CD4-positive, CD25-positive, alpha-beta regulatory T cell (primary cell): ENCODE results near the gene CREBRF. TPM values are rescaled to one million over a fixed set of nuclear protein-coding genes. Genes with fewer than 3 reads are reported as not detected.
"Not testable (repeated sequence)": the region's sequence is repeated elsewhere in the genome, so short reads cannot be mapped to it uniquely, and the experiment has no call there.

ENCODE experiments used
- ATAC-seq, 2 donors: fragments of 150-1000 bp; cut with Tn5 transposase; one replicate each; pipeline ENCODE4 v1.10.0; 2021; ENCODE audit warnings: low read depth in 2 of 2, moderate number of reproducible peaks in 2 of 2, moderate library complexity in 1 of 2
- DNase-seq, 3 donors: peaks; one replicate each; pipeline versions ENCODE4 v3.0.0 to v3.0.0-alpha.2; 2012 to 2022; ENCODE audit warnings: mixed read lengths in 1 of 3
- H3K27ac ChIP-seq: one replicate; pipeline ENCODE4 v1.7.0; 2013; ENCODE audit warnings: mild to moderate bottlenecking, low read length; ENCODE audit not compliant: insufficient read depth, poor library complexity, severe bottlenecking
- H3K27me3 ChIP-seq: one replicate; pipeline ENCODE4 v1.7.0; 2013; ENCODE audit warnings: low read length; ENCODE audit not compliant: control insufficient read depth, insufficient read depth
- H3K36me3 ChIP-seq: one replicate; pipeline ENCODE4 v1.7.0; 2013; ENCODE audit warnings: mild to moderate bottlenecking, low read length, moderate library complexity; ENCODE audit not compliant: control insufficient read depth, insufficient read depth
- H3K4me1 ChIP-seq: 2 replicates; pipeline ENCODE4 v1.7.0; 2013; ENCODE audit warnings: mild to moderate bottlenecking, low read length; ENCODE audit not compliant: insufficient read depth, control insufficient read depth, poor library complexity, severe bottlenecking
- H3K4me3 ChIP-seq: one replicate; pipeline ENCODE4 v1.7.0; 2013; ENCODE audit warnings: low read depth, mild to moderate bottlenecking, low read length, moderate library complexity
- H3K9me3 ChIP-seq, 2 experiments: 1 replicate in 1 of 2; 2 replicates in 1 of 2; pipeline ENCODE4 v1.7.0; 2013; ENCODE audit warnings: low read length in 2 of 2, mild to moderate bottlenecking in 1 of 2, moderate library complexity in 1 of 2; ENCODE audit not compliant: control insufficient read depth in 2 of 2
- H3K27ac Mint-ChIP-seq, 3 donors: one replicate each; pipeline ENCODE4 v1.8.0; 2020 to 2022; ENCODE audit warnings: mild to moderate bottlenecking in 3 of 3, mixed read lengths in 3 of 3, moderate library complexity in 2 of 3
- H3K27me3 Mint-ChIP-seq: one replicate; pipeline ENCODE4 v1.8.0; 2022; ENCODE audit warnings: mild to moderate bottlenecking, mixed read lengths
- H3K36me3 Mint-ChIP-seq: one replicate; pipeline ENCODE4 v1.8.0; 2020; ENCODE audit warnings: mixed read lengths
- H3K4me1 Mint-ChIP-seq, 4 donors: one replicate each; pipeline ENCODE4 v1.8.0; 2020 to 2022; ENCODE audit warnings: mixed read lengths in 4 of 4, mild to moderate bottlenecking in 1 of 4
- H3K4me3 Mint-ChIP-seq, 4 donors: one replicate each; pipeline ENCODE4 v1.8.0; 2020 to 2022; ENCODE audit warnings: mild to moderate bottlenecking in 4 of 4, mixed read lengths in 4 of 4, moderate library complexity in 3 of 4
- H3K9me3 Mint-ChIP-seq, 7 donors: one replicate each; pipeline ENCODE4 v1.8.0; 2020 to 2022; ENCODE audit warnings: mixed read lengths in 7 of 7, mild to moderate bottlenecking in 3 of 7, moderate library complexity in 2 of 7
- polyA plus RNA-seq, 4 donors: library from polyadenylated mRNA; unstranded; fragments of 300-500 nt; fragmentation: Illumina TruSeq; gene quantifications; one replicate each; pipeline ENCODE4 v1.2.3, GENCODE V29; 2021
- total RNA-seq: library from RNA; stranded (reverse); gene quantifications from one replicate; pipeline ENCODE4 v1.2.3, GENCODE V29; 2022

CREBRF gene
- total and polyA plus RNA-seq, 5 donors from 2014 or later: 59.5 to 126 (median 65.4) TPM

- no peak for ATAC-seq
- peak overlapping the region; percentile 10 for H3K4me3 ChIP-seq
- Mint-ChIP-seq H3K36me3 (peaks cover 11% of the 10 kb centered on the region), H3K27ac (peak overlapping the region in 1 of 3 donors; percentile 71), H3K4me3 (peak overlapping the region in 2 of 4 donors; percentile 42 to 46), H3K4me1 (peaks cover 45 to 83% (median 51%) of the 10 kb centered on the region in 4 donors), H3K27me3 (no peaks in the 10 kb centered on the region), H3K9me3 (peaks cover 0 to 1% (median 0%) of the 10 kb centered on the region in 7 donors)
- peaks cover 60% of the 10 kb centered on the region for H3K4me1 ChIP-seq
- H3K27me3 ChIP-seq: no peaks in the 10 kb centered on the region
- H3K9me3 ChIP-seq: no peaks in the 10 kb centered on the region
- peak overlapping the region; percentile 49 for H3K27ac ChIP-seq
- peaks cover 10% of the 10 kb centered on the region for H3K36me3 ChIP-seq
- DNase-seq: no peak
Observed at GRCh38 chr5:173062141-173062540, 6.0 kb downstream of the CREBRF start.

- no peaks in the 10 kb centered on the region for H3K27me3 ChIP-seq
- no peak overlapping the region for H3K27ac ChIP-seq
- H3K4me1 Mint-ChIP-seq: peaks cover 56 to 88% (median 63%) of the 10 kb centered on the region in 4 donors
- H3K27me3 Mint-ChIP-seq: no peaks in the 10 kb centered on the region
- H3K36me3 Mint-ChIP-seq: peaks cover 17% of the 10 kb centered on the region
- peak in 2 of 3 donors; percentile 10 to 60 for DNase-seq
- peak; percentile 55 to 60 for ATAC-seq
- peak overlapping the region in 3 of 4 donors; percentile 68 to 74 (median 74) for H3K4me3 Mint-ChIP-seq
- peaks cover 10% of the 10 kb centered on the region for H3K36me3 ChIP-seq
- H3K4me3 ChIP-seq: peak overlapping the region; percentile 65
- peaks cover 40% of the 10 kb centered on the region for H3K4me1 ChIP-seq
- no peaks in the 10 kb centered on the region for H3K9me3 ChIP-seq
- peaks cover 0 to 1% (median 0%) of the 10 kb centered on the region in 7 donors for H3K9me3 Mint-ChIP-seq
- peak overlapping the region; percentile 69 to 91 (median 88) for H3K27ac Mint-ChIP-seq
Observed at GRCh38 chr5:173065155-173065554, 9.0 kb downstream of the CREBRF start.

GRCh38 chr5:173069671-173070070 lies 13.5 kb downstream of the CREBRF start:
- H3K27me3 Mint-ChIP-seq: no peaks in the 10 kb centered on the region

GRCh38 chr5:173075137-173075843 lies 19.1 kb downstream of the CREBRF start:
- H3K27me3 ChIP-seq: no peaks in the 10 kb centered on the region
- Mint-ChIP-seq H3K4me1 (peaks cover 40 to 78% (median 42%) of the 10 kb centered on the region in 4 donors), H3K4me3 (no peak overlapping the region), H3K27ac (no peak overlapping the region), H3K36me3 (peaks cover 29% of the 10 kb centered on the region), H3K9me3 (peaks cover 0 to 1% (median 0%) of the 10 kb centered on the region in 7 donors), H3K27me3 (no peaks in the 10 kb centered on the region)
- DNase-seq: no peak
- H3K4me3 ChIP-seq: no peak overlapping the region
- H3K27ac ChIP-seq: no peak overlapping the region
- ATAC-seq: no peak
- no peaks in the 10 kb centered on the region for H3K9me3 ChIP-seq
- peaks cover 7% of the 10 kb centered on the region for H3K36me3 ChIP-seq
- peaks cover 5% of the 10 kb centered on the region for H3K4me1 ChIP-seq

More at GRCh38 chr5:173069671-173070070, 13.5 kb downstream of the CREBRF start:
- no peaks in the 10 kb centered on the region for H3K27me3 ChIP-seq
- peaks cover 5% of the 10 kb centered on the region for H3K36me3 ChIP-seq
- peaks cover 25% of the 10 kb centered on the region for H3K4me1 ChIP-seq
- Mint-ChIP-seq H3K36me3 (peaks cover 20% of the 10 kb centered on the region), H3K27ac (peak overlapping the region in 1 of 3 donors; percentile 26), H3K4me3 (peak overlapping the region in 2 of 4 donors; percentile 7 to 71), H3K9me3 (peaks cover 0 to 1% (median 0%) of the 10 kb centered on the region in 7 donors), H3K4me1 (peaks cover 55 to 85% (median 58%) of the 10 kb centered on the region in 4 donors)
- H3K4me3 ChIP-seq: no peak overlapping the region
- no peak overlapping the region for H3K27ac ChIP-seq
- no peaks in the 10 kb centered on the region for H3K9me3 ChIP-seq
- no peak for ATAC-seq
- DNase-seq: no peak

GRCh38 chr5:173075970-173076369 lies 19.8 kb downstream of the CREBRF start:
- peaks cover 38 to 77% (median 44%) of the 10 kb centered on the region in 4 donors for H3K4me1 Mint-ChIP-seq
- no peak overlapping the region for H3K27ac ChIP-seq
- H3K27me3 ChIP-seq: no peaks in the 10 kb centered on the region
- H3K27me3 Mint-ChIP-seq: no peaks in the 10 kb centered on the region
- H3K4me1 ChIP-seq: peaks cover 5% of the 10 kb centered on the region
- H3K9me3 Mint-ChIP-seq: peaks cover 0 to 1% (median 0%) of the 10 kb centered on the region in 7 donors
- ATAC-seq (no peak), DNase-seq (no peak)
- no peaks in the 10 kb centered on the region for H3K9me3 ChIP-seq
- H3K4me3 Mint-ChIP-seq: no peak overlapping the region
- H3K27ac Mint-ChIP-seq: no peak overlapping the region
- no peak overlapping the region for H3K4me3 ChIP-seq
- H3K36me3 ChIP-seq: peaks cover 14% of the 10 kb centered on the region
- peaks cover 30% of the 10 kb centered on the region for H3K36me3 Mint-ChIP-seq

GRCh38 chr5:173076471-173076870 lies 20.3 kb downstream of the CREBRF start:
- ATAC-seq, H3K27ac Mint-ChIP-seq, DNase-seq, H3K4me3 Mint-ChIP-seq, H3K27me3 ChIP-seq, H3K27me3 Mint-ChIP-seq, H3K4me3 ChIP-seq, H3K4me1 ChIP-seq, H3K9me3 ChIP-seq, H3K9me3 Mint-ChIP-seq, H3K27ac ChIP-seq: not testable (repeated sequence)
- Mint-ChIP-seq H3K4me1 (peaks cover 37 to 77% (median 44%) of the 10 kb centered on the region in 4 donors), H3K36me3 (peaks cover 34% of the 10 kb centered on the region)
- peaks cover 19% of the 10 kb centered on the region for H3K36me3 ChIP-seq

GRCh38 chr5:173078878-173079277 lies 22.7 kb downstream of the CREBRF start:
- Histone ChIP-seq H3K4me3 (no peak overlapping the region), H3K36me3 (peaks cover 31% of the 10 kb centered on the region), H3K27ac (no peak overlapping the region), H3K4me1 (peaks cover 5% of the 10 kb centered on the region), H3K27me3 (no peaks in the 10 kb centered on the region), H3K9me3 (no peaks in the 10 kb centered on the region)
- H3K9me3 Mint-ChIP-seq: peaks cover 0 to 1% (median 0%) of the 10 kb centered on the region in 7 donors
- ATAC-seq (no peak), DNase-seq (no peak)
- H3K4me3 Mint-ChIP-seq: peak overlapping the region in 1 of 4 donors; percentile 14
- H3K36me3 Mint-ChIP-seq: peaks cover 38% of the 10 kb centered on the region
- peaks cover 32 to 70% (median 40%) of the 10 kb centered on the region in 4 donors for H3K4me1 Mint-ChIP-seq
- H3K27ac Mint-ChIP-seq: peak overlapping the region in 2 of 3 donors; percentile 27 to 69
- no peaks in the 10 kb centered on the region for H3K27me3 Mint-ChIP-seq
